Sigmoid colon (tissue), 7 donors: Measurements from ENCODE around the gene KCNA10. TPM values are rescaled to one million over a fixed set of nuclear protein-coding genes. Genes with fewer than 3 reads are reported as not detected.

Source experiments
- DNase-seq: peaks from one replicate; pipeline ENCODE4 v3.0.0-alpha.2; 2019
- H3K27ac ChIP-seq, 4 donors: fragments of 200-600 bp; sonication (generic); one replicate each; pipeline ENCODE4 v1.5.1; 2016 to 2019; ENCODE audit warnings: mild to moderate bottlenecking in 1 of 4
- H3K27me3 ChIP-seq, 3 donors: fragments of 200-600 bp; sonication (generic); one replicate each; pipeline ENCODE4 v1.5.1; 2019; ENCODE audit warnings: mild to moderate bottlenecking in 1 of 3
- H3K36me3 ChIP-seq, 4 donors: fragments of 200-600 bp; sonication (generic); one replicate each; pipeline ENCODE4 v1.5.1; 2016 to 2019
- H3K4me1 ChIP-seq, 4 donors: fragments of 200-600 bp; sonication (generic); one replicate each; pipeline ENCODE4 v1.5.1; 2017 to 2019
- H3K4me3 ChIP-seq, 4 donors: fragments of 200-600 bp; sonication (generic); one replicate each; pipeline ENCODE4 v1.5.1; 2017 to 2019; ENCODE audit warnings: mild to moderate bottlenecking in 2 of 4, moderate library complexity in 1 of 4
- H3K9me3 ChIP-seq, 4 donors: fragments of 200-600 bp in 3 of 4; sonication (generic) in 3 of 4; one replicate each; pipeline versions ENCODE4 v1.5.1 to v1.6.1; 2013 to 2019
- EP300 ChIP-seq, 4 donors: sonication (generic); formaldehyde crosslinking; IDR thresholded peaks; one replicate each; pipeline ENCODE4 v1.6.1; 2017; ENCODE audit warnings: antibody characterized with exemption in 4 of 4
- POLR2A ChIP-seq, 2 donors: fragments of 450-650 bp; IDR thresholded peaks; one replicate each; pipeline ENCODE4 v1.6.1; 2016; ENCODE audit warnings: antibody characterized with exemption in 2 of 2, mild to moderate bottlenecking in 2 of 2, moderate library complexity in 2 of 2
- POLR2AphosphoS5 ChIP-seq, 4 donors: sonication (generic); formaldehyde crosslinking; IDR thresholded peaks; one replicate each; pipeline ENCODE4 v1.6.1; 2017; ENCODE audit warnings: antibody characterized with exemption in 4 of 4
- WGBS, 2 donors: extraction: QIAGEN DNeasy Blood & Tissue Kit; methylation state at CpG; one replicate each; pipeline ENCODE4 v1.1.7; 2013; 5-methylcytosine and 5-hydroxymethylcytosine counted together
- intact Hi-C: fragments of 100-400 bp; cut with DNase I; formaldehyde crosslinking; loops from one replicate; pipeline ENCODE4 v1.15.1; 2023
- polyA plus RNA-seq, 3 donors: library from polyadenylated mRNA; stranded (reverse); fragments of 200-250 nt; gene quantifications; one replicate each; pipeline ENCODE4 v1.2.3, GENCODE V29; 2013
- total RNA-seq, 4 donors: library from RNA; depleted of rRNA; stranded (reverse); fragments of >200 nt; gene quantifications; one replicate each; pipeline ENCODE4 v1.1.0, GENCODE V29; 2016
- TF ChIP-seq, protein P1 (sequence below), 4 experiments: fragments of 450-650 bp in 3 of 4; fragments of 200-600 bp in 1 of 4; IDR thresholded peaks; one replicate each; pipeline ENCODE4 v1.5.1; 2016 to 2019; ENCODE audit warnings: antibody characterized with exemption in 4 of 4, mild to moderate bottlenecking in 3 of 4, moderate library complexity in 2 of 4
- donor health status: healthy with polysubstance abuse.
- donor health status: Bipolar disorder and iron deficiency.
- donor health status: healthy.

The KCNA10 gene
- total and polyA plus RNA-seq, 7 donors: not detected

DNA sequence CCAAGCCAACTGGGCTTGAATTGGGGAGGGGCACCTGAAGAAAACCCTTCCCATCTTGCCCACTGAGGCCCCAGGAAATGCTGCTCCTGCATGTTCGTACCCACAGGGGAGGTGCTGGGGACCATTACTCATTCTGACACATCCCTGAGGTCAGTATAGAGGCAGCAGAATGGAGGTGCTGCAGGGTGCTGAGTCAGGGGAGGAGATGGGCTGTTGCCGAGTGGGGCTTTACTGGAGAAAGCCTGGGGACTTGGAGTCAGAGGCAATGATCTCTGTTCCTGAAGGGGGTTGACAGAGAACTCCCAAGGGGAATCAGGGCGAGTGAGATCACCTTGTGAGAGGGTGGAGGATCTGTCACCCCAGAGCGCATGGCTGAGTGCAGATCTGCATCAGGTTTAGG is 40.2 kb upstream of the KCNA10 start:
- Histone ChIP-seq H3K36me3 (no peaks in the 10 kb centered on the region), H3K27me3 (peaks cover 0 to 17% (median 0%) of the 10 kb centered on the region in 3 donors), H3K4me3 (no peak overlapping the region), H3K4me1 (peaks cover 0 to 15% (median 14%) of the 10 kb centered on the region in 4 donors), H3K9me3 (no peaks in the 10 kb centered on the region), H3K27ac (no peak overlapping the region)
- no peak for DNase-seq
- intact Hi-C loops: no loop called here
- TF ChIP-seq, protein P1, sequence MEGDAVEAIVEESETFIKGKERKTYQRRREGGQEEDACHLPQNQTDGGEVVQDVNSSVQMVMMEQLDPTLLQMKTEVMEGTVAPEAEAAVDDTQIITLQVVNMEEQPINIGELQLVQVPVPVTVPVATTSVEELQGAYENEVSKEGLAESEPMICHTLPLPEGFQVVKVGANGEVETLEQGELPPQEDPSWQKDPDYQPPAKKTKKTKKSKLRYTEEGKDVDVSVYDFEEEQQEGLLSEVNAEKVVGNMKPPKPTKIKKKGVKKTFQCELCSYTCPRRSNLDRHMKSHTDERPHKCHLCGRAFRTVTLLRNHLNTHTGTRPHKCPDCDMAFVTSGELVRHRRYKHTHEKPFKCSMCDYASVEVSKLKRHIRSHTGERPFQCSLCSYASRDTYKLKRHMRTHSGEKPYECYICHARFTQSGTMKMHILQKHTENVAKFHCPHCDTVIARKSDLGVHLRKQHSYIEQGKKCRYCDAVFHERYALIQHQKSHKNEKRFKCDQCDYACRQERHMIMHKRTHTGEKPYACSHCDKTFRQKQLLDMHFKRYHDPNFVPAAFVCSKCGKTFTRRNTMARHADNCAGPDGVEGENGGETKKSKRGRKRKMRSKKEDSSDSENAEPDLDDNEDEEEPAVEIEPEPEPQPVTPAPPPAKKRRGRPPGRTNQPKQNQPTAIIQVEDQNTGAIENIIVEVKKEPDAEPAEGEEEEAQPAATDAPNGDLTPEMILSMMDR (IDR thresholded peaks at IDR 0.05): no peak
- TF ChIP-seq POLR2AphosphoS5 (IDR thresholded peaks at IDR 0.05) (no peak), EP300 (IDR thresholded peaks at IDR 0.05) (no peak), POLR2A (IDR thresholded peaks at IDR 0.05) (no peak)
- 53 to 62% methylated on average over 4 of the region's 4 CpGs for WGBS, 2 donors

DNA sequence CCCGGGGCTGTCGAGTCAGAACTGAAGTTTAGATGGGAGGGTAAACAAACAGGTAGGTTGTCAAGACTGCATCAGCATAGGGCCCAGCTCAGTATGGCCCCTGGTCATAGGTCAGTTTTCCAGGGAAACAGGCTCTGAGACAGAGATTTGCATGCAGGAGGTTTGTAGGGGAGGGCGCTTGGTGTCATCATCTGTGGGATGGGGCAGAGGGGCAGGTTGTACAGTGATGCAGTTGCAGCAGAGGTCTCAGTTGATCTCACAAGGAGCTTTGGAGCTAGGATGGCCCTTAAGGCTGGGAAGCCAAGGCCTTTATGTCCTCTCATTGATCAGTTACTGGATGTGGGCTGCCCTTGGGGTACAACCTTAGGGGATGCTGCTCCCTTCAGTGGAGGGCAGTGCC is 38.5 kb upstream of the KCNA10 start:
- no peaks in the 10 kb centered on the region for H3K9me3 ChIP-seq
- TF ChIP-seq EP300 (IDR thresholded peaks at IDR 0.05) (no peak), POLR2AphosphoS5 (IDR thresholded peaks at IDR 0.05) (no peak), POLR2A (IDR thresholded peaks at IDR 0.05) (no peak)
- TF ChIP-seq, protein P1 (IDR thresholded peaks at IDR 0.05): no peak
- H3K4me3 ChIP-seq: no peak overlapping the region
- H3K36me3 ChIP-seq: no peaks in the 10 kb centered on the region
- no peak overlapping the region for H3K27ac ChIP-seq
- WGBS, 2 donors: 49 to 57% methylated on average over 3 of the region's 3 CpGs
- intact Hi-C loops: no loop called here
- peaks cover 0 to 15% (median 14%) of the 10 kb centered on the region in 4 donors for H3K4me1 ChIP-seq
- H3K27me3 ChIP-seq: peaks cover 0 to 29% (median 8%) of the 10 kb centered on the region in 3 donors
- DNase-seq: no peak

DNA sequence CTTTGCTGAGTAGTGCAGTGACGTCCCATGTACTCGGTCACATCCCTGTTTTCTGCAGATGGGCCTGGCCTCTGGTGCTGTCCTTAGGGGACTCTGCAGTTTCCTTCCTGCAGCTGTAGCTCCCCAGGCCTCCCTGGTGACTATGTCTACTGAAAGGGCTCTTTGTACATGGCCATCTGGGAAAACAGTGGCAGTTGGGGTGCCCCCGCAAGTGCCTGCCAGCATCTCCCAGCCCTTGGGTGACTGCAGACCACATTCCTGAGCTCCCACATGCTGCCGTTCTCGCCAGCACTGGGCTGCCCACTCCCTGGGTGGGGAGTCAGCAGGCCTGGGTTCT is 37.5 kb upstream of the KCNA10 start:
- peak overlapping the region in 2 of 4 donors; percentile 47 to 60 for H3K27ac ChIP-seq
- WGBS, 2 donors: 55 to 58% methylated on average over 5 of the region's 5 CpGs
- no peaks in the 10 kb centered on the region for H3K9me3 ChIP-seq
- peaks cover 0 to 40% (median 16%) of the 10 kb centered on the region in 3 donors for H3K27me3 ChIP-seq
- TF ChIP-seq POLR2AphosphoS5 (IDR thresholded peaks at IDR 0.05) (peak in 1 of 4 donors; percentile 11), EP300 (IDR thresholded peaks at IDR 0.05) (no peak)
- DNase-seq: peak; percentile 79
- intact Hi-C loops: no loop called here
- H3K4me3 ChIP-seq: no peak overlapping the region
- no peaks in the 10 kb centered on the region for H3K36me3 ChIP-seq
- peaks cover 0 to 15% (median 14%) of the 10 kb centered on the region in 4 donors for H3K4me1 ChIP-seq

DNA sequence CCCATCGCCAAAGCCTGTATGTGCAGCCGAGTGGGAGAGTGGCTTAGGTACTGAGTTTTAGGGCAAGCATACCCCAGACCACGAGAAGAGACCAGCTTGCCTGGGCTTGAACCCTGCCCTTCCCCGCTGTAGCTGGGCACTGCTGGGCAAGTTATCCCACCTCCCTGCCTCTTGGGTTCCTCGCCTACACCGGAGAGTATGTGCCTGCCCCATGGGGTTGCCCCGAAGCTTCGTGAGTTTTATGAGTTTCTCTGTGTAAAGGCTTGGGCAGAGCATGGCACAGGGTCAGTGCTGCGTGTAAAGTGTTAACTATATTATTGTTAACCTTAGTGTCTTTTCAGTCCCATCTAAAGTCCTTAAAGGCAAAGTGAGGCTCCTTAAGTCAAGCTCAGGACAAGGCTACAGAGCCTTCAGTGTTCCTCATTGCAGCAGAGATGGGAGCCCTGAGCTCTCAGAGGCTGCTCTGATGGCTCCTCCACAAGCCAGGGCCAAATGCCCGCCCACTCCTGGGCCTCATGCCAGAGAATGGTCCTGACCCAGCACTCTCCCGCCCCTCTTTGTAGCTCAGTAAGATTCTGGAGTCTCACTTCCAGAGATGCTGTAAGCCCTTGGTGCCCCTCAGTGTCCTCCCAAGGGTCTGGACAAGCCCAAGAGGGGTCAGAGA is 37.0 kb upstream of the KCNA10 start:
- Histone ChIP-seq H3K27me3 (peaks cover 0 to 41% (median 16%) of the 10 kb centered on the region in 3 donors), H3K36me3 (no peaks in the 10 kb centered on the region), H3K4me3 (peak overlapping the region; percentile 21 to 52 (median 41)), H3K9me3 (no peaks in the 10 kb centered on the region), H3K4me1 (peaks cover 0 to 15% (median 14%) of the 10 kb centered on the region in 4 donors), H3K27ac (peak overlapping the region; percentile 38 to 60 (median 52))
- TF ChIP-seq POLR2AphosphoS5 (IDR thresholded peaks at IDR 0.05) (peak in 1 of 4 donors; percentile 37), POLR2A (IDR thresholded peaks at IDR 0.05) (no peak)
- DNase-seq: no peak
- intact Hi-C loops: loop anchor here (1.0 to 2.0 kb wide), 2 partner anchors 51 to 59 kb away; partner anchors contain the start of gene KCNA2
- WGBS, 2 donors: 38 to 49% methylated on average over 11 of the region's 11 CpGs

DNA sequence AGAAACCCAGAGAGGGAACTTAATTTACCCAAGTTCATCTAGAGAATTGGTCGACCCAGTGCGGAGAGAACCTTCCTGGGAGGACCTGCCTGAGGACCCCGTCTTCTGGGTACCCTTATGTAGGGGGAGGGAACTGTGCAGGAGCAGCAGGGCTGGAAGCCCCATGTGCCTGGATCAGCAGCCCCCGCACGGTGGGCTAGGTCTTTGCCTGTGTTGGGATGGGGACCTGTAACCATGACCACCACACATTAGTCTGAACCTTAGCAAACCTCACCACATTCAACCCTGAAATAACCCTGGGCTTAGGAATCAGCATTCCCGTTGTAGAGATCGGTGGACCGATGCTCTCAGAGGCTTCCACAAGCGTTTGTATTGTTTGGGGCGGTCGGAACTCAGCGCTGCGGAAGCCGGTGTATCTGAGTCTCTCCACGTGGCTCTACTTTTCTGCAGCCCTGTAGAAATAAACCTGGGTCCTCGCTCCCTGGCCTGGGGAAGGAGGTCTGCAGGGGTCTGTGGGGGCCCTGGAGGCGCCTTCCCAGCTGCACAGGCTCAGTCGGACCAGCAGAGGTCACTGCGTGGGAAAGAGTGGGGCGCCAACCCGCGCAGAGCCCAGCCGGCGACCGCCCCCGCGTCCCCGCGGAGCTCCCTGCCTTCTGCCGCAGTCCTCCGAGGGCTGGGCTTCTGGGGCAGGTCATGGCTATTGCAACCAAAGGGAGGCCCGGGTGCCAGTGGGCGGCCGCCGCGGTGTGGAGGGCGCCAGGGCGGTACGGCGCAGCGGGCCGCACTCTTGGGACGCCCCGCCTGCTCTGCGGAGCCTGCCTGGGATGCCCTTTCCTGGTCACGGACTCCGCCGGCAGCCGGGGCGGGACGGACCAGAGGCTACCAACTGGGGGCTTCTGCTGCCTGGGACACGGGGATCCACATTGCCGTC is 36.2 kb upstream of the KCNA10 start:
- peak in 2 of 4 donors; percentile 26 to 37 for TF ChIP-seq POLR2AphosphoS5 (IDR thresholded peaks at IDR 0.05)
- TF ChIP-seq EP300 (IDR thresholded peaks at IDR 0.05): no peak
- TF ChIP-seq POLR2A (IDR thresholded peaks at IDR 0.05): no peak
- TF ChIP-seq, protein P1 (IDR thresholded peaks at IDR 0.05): peak; percentile 30 to 79 (median 57)
- H3K27me3 ChIP-seq: peaks cover 0 to 45% (median 16%) of the 10 kb centered on the region in 3 donors
- H3K27ac ChIP-seq: peak overlapping the region; percentile 38 to 60 (median 52)
- H3K36me3 ChIP-seq: no peaks in the 10 kb centered on the region
- no peak for DNase-seq
- intact Hi-C loops: loop anchor here (1.0 to 2.0 kb wide), 2 partner anchors 52 to 60 kb away; partner anchors contain the start of gene KCNA2
- WGBS, 2 donors: 8 to 10% methylated on average over 53 of the region's 53 CpGs
- no peaks in the 10 kb centered on the region for H3K9me3 ChIP-seq
- peak overlapping the region; percentile 21 to 52 (median 41) for H3K4me3 ChIP-seq
- peaks cover 0 to 15% (median 14%) of the 10 kb centered on the region in 4 donors for H3K4me1 ChIP-seq
